PC-9 (cell line): Measurements from ENCODE around the gene IL1R1.

Experiments
- CTCF ChIP-seq: fragments of 200-600 bp; sonication (generic); conservative IDR thresholded peaks from 2 replicates; pipeline ENCODE4 v1.6.1; 2017; ENCODE audit warnings: mixed run types, antibody characterized with exemption, mild to moderate bottlenecking, moderate library complexity
- EZH2 ChIP-seq: fragments of 200-600 bp; sonication (generic); IDR thresholded peaks from 2 replicates; pipeline ENCODE4 v1.8.0; 2017; ENCODE audit warnings: antibody characterized with exemption, low read depth

- TF ChIP-seq CTCF, result no peak
- TF ChIP-seq EZH2, result no peak
Observed at GRCh38 chr2:102119255-102119654, 23.3 kb upstream of the IL1R1 start.
